NT2/D1 (cell line): Measurements from ENCODE around the gene RHOV.

Experiments used
- SUZ12 ChIP-seq: IDR thresholded peaks from 2 replicates; pipeline ENCODE4 v1.6.1; 2011; ENCODE audit not compliant: insufficient read length, insufficient read depth; ENCODE audit errors: extremely low read depth
- YY1 ChIP-seq: IDR thresholded peaks from 2 replicates; pipeline ENCODE4 v1.6.1; 2011; ENCODE audit not compliant: insufficient read length, insufficient read depth
- ZNF274 ChIP-seq: IDR thresholded peaks from 2 replicates; pipeline ENCODE4 v1.6.1; 2011; ENCODE audit warnings: mild to moderate bottlenecking, low read depth, low read length

DNA sequence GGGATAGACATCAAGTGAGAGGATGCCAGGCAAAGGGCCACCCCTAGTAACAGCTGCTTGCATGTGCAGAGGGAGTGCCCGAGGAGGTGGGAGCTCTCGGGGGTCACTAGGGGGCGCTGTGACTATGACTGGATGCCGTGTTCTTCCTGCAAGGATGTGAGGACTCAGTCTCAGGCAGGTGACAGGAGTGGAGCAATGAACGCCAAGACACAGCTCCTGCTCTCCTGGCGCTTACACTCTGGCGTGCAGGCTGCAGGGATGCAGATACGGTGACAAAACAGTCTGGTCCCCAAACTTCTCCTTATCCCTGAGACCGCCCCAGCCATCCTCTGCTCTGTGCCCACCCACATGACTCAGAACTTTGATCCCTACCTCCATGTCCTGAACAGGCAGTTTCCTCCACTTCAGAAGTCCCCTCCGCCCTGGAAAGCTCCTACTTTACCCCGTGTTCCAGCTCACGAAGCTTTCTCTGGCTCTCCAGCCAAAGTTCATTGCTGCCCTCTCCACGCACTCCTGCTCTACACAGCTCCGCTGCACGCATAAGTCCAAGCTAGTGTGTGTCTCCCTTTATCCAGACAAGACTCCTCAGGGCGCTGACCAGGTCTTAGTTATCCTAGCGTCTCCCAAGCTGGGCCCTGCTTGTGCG, 14.7 kb downstream of the RHOV start:
- TF ChIP-seq YY1, result no peak
- no peak for TF ChIP-seq ZNF274
- TF ChIP-seq SUZ12, result no peak
